Activated CD4-positive, alpha-beta T cell treated with anti-CD3 and anti-CD28 coated beads, Interleukin-10, Interleukin-2, amounts not matched to agents 100 ng/mL and 50 ng/mL, durations not matched to agents 16 hours and 8 hours (primary cell): ENCODE results near the gene NRP1.
"Not testable (repeated sequence)": the region's sequence is repeated elsewhere in the genome, so short reads cannot be mapped to it uniquely, and the experiment has no call there.

Experiments used
- DNase-seq: peaks from one replicate; pipeline ENCODE4 v3.0.0-alpha.2; 2020

NRP1 gene

GRCh38 chr10:33315891-33316290 is 18.6 kb downstream of the NRP1 start:
- no peak for DNase-seq

GRCh38 chr10:33314811-33315561 is 19.5 kb downstream of the NRP1 start:
- no peak for DNase-seq

- no peak for DNase-seq
Observed at GRCh38 chr10:33311640-33312039, 22.8 kb downstream of the NRP1 start.

- no peak for DNase-seq
Observed at GRCh38 chr10:33310853-33311252, 23.6 kb downstream of the NRP1 start.

- DNase-seq, result no peak
Observed at GRCh38 chr10:33309406-33309805, 25.1 kb downstream of the NRP1 start.

GRCh38 chr10:33307835-33308234 is 26.6 kb downstream of the NRP1 start:
- DNase-seq, result no peak

GRCh38 chr10:33306701-33307519 is 27.6 kb downstream of the NRP1 start:
- no peak for DNase-seq

GRCh38 chr10:33306126-33306525 is 28.3 kb downstream of the NRP1 start:
- no peak for DNase-seq

- DNase-seq, result no peak
Observed at GRCh38 chr10:33304423-33305225, 29.8 kb downstream of the NRP1 start.

GRCh38 chr10:33303988-33304387 is 30.5 kb downstream of the NRP1 start:
- DNase-seq, result no peak

- DNase-seq, result no peak
Observed at GRCh38 chr10:33302208-33302829, 32.1 kb downstream of the NRP1 start.

- no peak for DNase-seq
Observed at GRCh38 chr10:33301097-33301789, 33.2 kb downstream of the NRP1 start.

- not testable (repeated sequence) for DNase-seq
Observed at GRCh38 chr10:33300544-33300943, 33.9 kb downstream of the NRP1 start.

- DNase-seq, result no peak
Observed at GRCh38 chr10:33298893-33299292, 35.6 kb downstream of the NRP1 start.

- no peak for DNase-seq
Observed at GRCh38 chr10:33298110-33298509, 36.4 kb downstream of the NRP1 start.

GRCh38 chr10:33295851-33296250 is 38.6 kb downstream of the NRP1 start:
- no peak for DNase-seq

- no peak for DNase-seq
Observed at GRCh38 chr10:33293531-33294170, 40.8 kb downstream of the NRP1 start.

GRCh38 chr10:33293076-33293475 is 41.4 kb downstream of the NRP1 start:
- no peak for DNase-seq

GRCh38 chr10:33291053-33291592 is 43.3 kb downstream of the NRP1 start:
- DNase-seq, result no peak

GRCh38 chr10:33290321-33291052 is 44.0 kb downstream of the NRP1 start:
- DNase-seq, result no peak

- no peak for DNase-seq
Observed at GRCh38 chr10:33289776-33290175, 44.7 kb downstream of the NRP1 start.
